H1 (cell line): Measurements from ENCODE around the gene RNF151. TPM values are rescaled to one million over a fixed set of nuclear protein-coding genes. Genes with fewer than 3 reads are reported as not detected.

Experiments used
- CTCF ChIA-PET: fragments of 300-600 bp; sonication (Branson Sonifier 250); formaldehyde crosslinking; loops from one replicate; lab custom pipeline; 2021; ENCODE audit not compliant: partially characterized antibody; lab: Charles Lee
- POLR2A ChIA-PET: fragments of 300-600 bp; sonication (Branson Sonifier 250); formaldehyde crosslinking; loops from one replicate; lab custom pipeline; 2021; ENCODE audit warnings: inconsistent platforms; ENCODE audit not compliant: partially characterized antibody; lab: Charles Lee
- DNase-seq, 2 experiments: peaks; one replicate each; pipeline versions ENCODE4 v3.0.0 to v3.0.0-alpha.2; 2010 to 2022; ENCODE audit warnings: low spot score in 2 of 2, low read depth in 1 of 2, mixed read lengths in 1 of 2
- FAIRE-seq: peaks from 2 replicates; lab custom pipeline; 2011; peaks lifted over from hg19 to GRCh38; lab: Jason Lieb, UNC
- H2AFZ ChIP-seq: 2 replicates; pipeline ENCODE4 v1.8.1; 2012; ENCODE audit warnings: low read length, inconsistent platforms
- H2AK5ac ChIP-seq: 2 replicates; pipeline ENCODE4 v1.6.1; 2013; ENCODE audit warnings: low read depth, low read length
- H2BK120ac ChIP-seq: replicated peaks from 2 replicates; pipeline ENCODE3; 2013; ENCODE audit warnings: low read depth, low read length, inconsistent platforms
- H2BK12ac ChIP-seq: 2 replicates; pipeline ENCODE4 v1.6.1; 2013; ENCODE audit warnings: low read depth, low read length
- H2BK15ac ChIP-seq: 2 replicates; pipeline ENCODE4 v1.6.1; 2013; ENCODE audit warnings: low read length
- H2BK20ac ChIP-seq: 2 replicates; pipeline ENCODE4 v1.6.1; 2013; ENCODE audit warnings: low read length
- H2BK5ac ChIP-seq: 2 replicates; pipeline ENCODE4 v1.6.1; 2013; ENCODE audit warnings: low read depth, low read length
- H3K14ac ChIP-seq: 2 replicates; pipeline ENCODE4 v1.6.1; 2013; ENCODE audit warnings: inconsistent platforms; ENCODE audit not compliant: insufficient read length
- H3K18ac ChIP-seq: 2 replicates; pipeline ENCODE4 v1.6.1; 2013; ENCODE audit warnings: low read length; ENCODE audit errors: extremely low read depth
- H3K23ac ChIP-seq: 2 replicates; pipeline ENCODE4 v1.6.1; 2013; ENCODE audit warnings: inconsistent platforms; ENCODE audit not compliant: insufficient read length
- H3K23me2 ChIP-seq: 2 replicates; pipeline ENCODE4 v1.6.1; 2013; ENCODE audit warnings: low read depth, low read length
- H3K27ac ChIP-seq: 2 replicates; pipeline ENCODE4 v1.6.1; 2011; ENCODE audit warnings: low read depth, low read length, inconsistent platforms
- H3K27me3 ChIP-seq, 4 experiments: replicated peaks in 1 of 4; 1 replicate in 1 of 4; 2 replicates in 3 of 4; pipeline versions ENCODE4 v1.6.1 to v1.8.1; 2011 to 2013; ENCODE audit warnings: low read length in 3 of 4, mild to moderate bottlenecking in 3 of 4, inconsistent platforms in 2 of 4, mixed read lengths in 2 of 4, moderate library complexity in 1 of 4; ENCODE audit not compliant: control insufficient read depth in 3 of 4, insufficient read depth in 3 of 4; ENCODE audit errors: extremely low read depth in 1 of 4
- H3K36me3 ChIP-seq, 4 experiments: 2 replicates each; pipeline versions ENCODE4 v1.6.1 to v1.8.1; 2011 to 2013; ENCODE audit warnings: mild to moderate bottlenecking in 4 of 4, low read length in 3 of 4, moderate library complexity in 2 of 4, control low read depth in 1 of 4, inconsistent platforms in 1 of 4; ENCODE audit not compliant: insufficient read depth in 4 of 4, control insufficient read depth in 2 of 4
- H3K4ac ChIP-seq: replicated peaks from 2 replicates; pipeline ENCODE3; 2013; ENCODE audit warnings: low read length, low read depth, mixed read lengths, inconsistent platforms; ENCODE audit not compliant: insufficient read length
- H3K4me1 ChIP-seq, 4 experiments: replicated peaks in 1 of 4; 1 replicate in 1 of 4; 2 replicates in 3 of 4; pipeline versions ENCODE4 v1.6.1 to v1.8.1; 2011 to 2013; ENCODE audit warnings: low read length in 3 of 4, inconsistent platforms in 2 of 4, mixed read lengths in 1 of 4; ENCODE audit not compliant: insufficient read depth in 4 of 4, control insufficient read depth in 3 of 4
- H3K4me2 ChIP-seq, 2 experiments: 2 replicates each; pipeline versions ENCODE4 v1.6.1 to v1.8.1; 2011 to 2013; ENCODE audit warnings: low read depth in 2 of 2, low read length in 2 of 2, control low read depth in 1 of 2, inconsistent platforms in 1 of 2, mild to moderate bottlenecking in 1 of 2; ENCODE audit not compliant: insufficient read depth in 1 of 2
- H3K4me3 ChIP-seq, 4 experiments: fragments of 200-600, 300-600 bp in 1 of 4; sonication (generic), shearing (Covaris generic), sonication (Bioruptor Twin) in 1 of 4; 2 replicates each; pipeline versions ENCODE4 v1.5.1 to v1.8.1; 2011 to 2016; ENCODE audit warnings: low read length in 4 of 4, low read depth in 3 of 4, control low read depth in 2 of 4, inconsistent platforms in 2 of 4, mild to moderate bottlenecking in 2 of 4, mixed read lengths in 1 of 4, moderate library complexity in 1 of 4; ENCODE audit not compliant: insufficient read depth in 2 of 4; ENCODE audit errors: extremely low read depth in 1 of 4
- H3K56ac ChIP-seq: replicated peaks from 2 replicates; pipeline ENCODE3; 2013; ENCODE audit warnings: low read depth, mild to moderate bottlenecking, mixed read lengths, low read length, inconsistent platforms; ENCODE audit not compliant: insufficient read length
- H3K79me1 ChIP-seq: 2 replicates; pipeline ENCODE4 v1.6.1; 2013; ENCODE audit warnings: low read depth, low read length, control low read depth
- H3K79me2 ChIP-seq, 2 experiments: 2 replicates each; pipeline versions ENCODE4 v1.6.1 to v1.8.1; 2012 to 2013; ENCODE audit warnings: low read length in 2 of 2, mild to moderate bottlenecking in 2 of 2, inconsistent platforms in 1 of 2; ENCODE audit not compliant: insufficient read depth in 2 of 2, control insufficient read depth in 1 of 2
- H3K9ac ChIP-seq, 4 experiments: replicated peaks in 1 of 4; 1 replicate in 1 of 4; 2 replicates in 3 of 4; pipeline versions ENCODE4 v1.6.1 to v1.8.1; 2011 to 2013; ENCODE audit warnings: low read depth in 3 of 4, low read length in 3 of 4, control low read depth in 2 of 4, mild to moderate bottlenecking in 2 of 4, moderate library complexity in 2 of 4, inconsistent platforms in 1 of 4; ENCODE audit errors: extremely low read depth in 1 of 4
- H3K9me3 ChIP-seq, 2 experiments: 2 replicates each; pipeline versions ENCODE4 v1.6.1 to v1.8.1; 2012 to 2013; ENCODE audit warnings: mild to moderate bottlenecking in 2 of 2, moderate library complexity in 2 of 2, control low read depth in 1 of 2, inconsistent platforms in 1 of 2, low read depth in 1 of 2, low read length in 1 of 2, mixed read lengths in 1 of 2; ENCODE audit not compliant: insufficient read depth in 2 of 2
- H4K20me1 ChIP-seq, 2 experiments: replicated peaks in 1 of 2; 2 replicates each; pipeline versions ENCODE3 to v1.8.1; 2011 to 2013; ENCODE audit warnings: inconsistent platforms in 2 of 2, low read length in 2 of 2, mild to moderate bottlenecking in 1 of 2; ENCODE audit not compliant: insufficient read depth in 2 of 2, control insufficient read depth in 1 of 2
- H4K5ac ChIP-seq: 2 replicates; pipeline ENCODE4 v1.6.1; 2013; ENCODE audit warnings: low read length, low read depth, mixed read lengths, inconsistent platforms; ENCODE audit not compliant: insufficient read length
- H4K8ac ChIP-seq: 2 replicates; pipeline ENCODE4 v1.8.0; 2013; ENCODE audit warnings: mild to moderate bottlenecking, moderate library complexity, low read length, inconsistent platforms; ENCODE audit not compliant: insufficient read depth; ENCODE audit errors: extremely low read depth
- H4K91ac ChIP-seq: replicated peaks from 2 replicates; pipeline ENCODE3; 2013; ENCODE audit warnings: low read length, mixed read lengths, inconsistent platforms; ENCODE audit not compliant: insufficient read length
- CBX8 ChIP-seq: fragments of 300-800, 300-1000 bp; sonication (generic); IDR thresholded peaks from 2 replicates; pipeline ENCODE4 v1.7.1; 2016; ENCODE audit warnings: low read depth, low read length, borderline replicate concordance
- CEBPB ChIP-seq: IDR thresholded peaks from 2 replicates; pipeline ENCODE4 v1.6.1; 2012; ENCODE audit warnings: low read depth, low read length
- CTBP2 ChIP-seq: IDR thresholded peaks from 2 replicates; pipeline ENCODE4 v1.7.0; 2011; ENCODE audit warnings: borderline replicate concordance, mild to moderate bottlenecking, moderate library complexity, mixed read lengths, low read length; ENCODE audit not compliant: insufficient read depth, insufficient read length
- EP300 ChIP-seq, 2 experiments: IDR thresholded peaks; 1 replicate in 1 of 2; 2 replicates in 1 of 2; pipeline ENCODE4 v1.6.1; 2011 to 2012; ENCODE audit warnings: low read depth in 2 of 2, low read length in 2 of 2, mild to moderate bottlenecking in 2 of 2, borderline replicate concordance in 1 of 2, inconsistent platforms in 1 of 2, moderate library complexity in 1 of 2
- KDM1A ChIP-seq: fragments of 200-600, 300-600 bp; sonication (generic); IDR thresholded peaks from 2 replicates; pipeline ENCODE4 v1.7.1; 2016; ENCODE audit warnings: mild to moderate bottlenecking, low read length, borderline replicate concordance
- MAFK ChIP-seq: IDR thresholded peaks from 2 replicates; pipeline ENCODE4 v1.6.1; 2012; ENCODE audit warnings: low read depth, mild to moderate bottlenecking, improper control_type of control experiment, low read length
- MAX ChIP-seq: IDR thresholded peaks from 2 replicates; pipeline ENCODE4 v1.6.1; 2012; ENCODE audit warnings: inconsistent platforms
- POLR2A ChIP-seq, 2 experiments: IDR thresholded peaks; 1 replicate in 1 of 2; 2 replicates in 1 of 2; pipeline ENCODE4 v1.6.1; 2011; ENCODE audit warnings: low read depth in 2 of 2, low read length in 2 of 2, mild to moderate bottlenecking in 2 of 2; ENCODE audit errors: control extremely low read depth in 1 of 2
- POLR2AphosphoS5 ChIP-seq: IDR thresholded peaks from 2 replicates; pipeline ENCODE4 v1.6.1; 2011; ENCODE audit warnings: low read depth, low read length
- RBBP5 ChIP-seq: IDR thresholded peaks from 2 replicates; pipeline ENCODE4 v1.7.1; 2012; ENCODE audit warnings: low read depth, mild to moderate bottlenecking, inconsistent platforms, low read length, moderate library complexity, borderline replicate concordance
- SRF ChIP-seq: IDR thresholded peaks from 2 replicates; pipeline ENCODE4 v1.6.1; 2011; ENCODE audit warnings: mild to moderate bottlenecking, low read depth, low read length, moderate library complexity
- TAF1 ChIP-seq: IDR thresholded peaks from 2 replicates; pipeline ENCODE4 v1.6.1; 2011; ENCODE audit warnings: mild to moderate bottlenecking, low read depth, low read length
- TAF7 ChIP-seq: optimal IDR thresholded peaks from 2 replicates; pipeline ENCODE3; 2011; ENCODE audit warnings: low read depth, mild to moderate bottlenecking, inconsistent platforms, low read length, moderate library complexity, borderline replicate concordance
- WGBS, 2 experiments: shearing (Covaris generic) in 1 of 2; methylation state at CpG; one replicate each; pipeline versions ENCODE4 v1.1.6 to v1.1.7; 2013 to 2015; ENCODE audit warnings: low lambda C conversion rate in 2 of 2, mixed read lengths in 2 of 2, inconsistent platforms in 1 of 2, low coverage in 1 of 2, missing lambda C conversion rate in 1 of 2; ENCODE audit not compliant: insufficient replicate concordance in 2 of 2, insufficient coverage in 1 of 2, insufficient read length in 1 of 2; ENCODE audit errors: extremely low coverage in 1 of 2, missing lambda C conversion rate in 1 of 2; 5-methylcytosine and 5-hydroxymethylcytosine counted together
- polyA plus RNA-seq, 7 experiments: library from polyadenylated mRNA; depleted of rRNA in 3 of 7; stranded (reverse) in 5 of 7; unstranded in 2 of 7; fragments of >200 nt in 5 of 7; fragments of 200-250 nt in 2 of 7; gene quantifications; 1 replicate in 5 of 7; 2 replicates in 1 of 7; 4 replicates in 1 of 7; pipeline versions ENCODE4 v1.2.1 to v1.2.3, GENCODE V29; 2011 to 2013; ENCODE audit warnings: missing spikeins in 2 of 7, mixed read lengths in 2 of 7
- total RNA-seq: library from RNA; stranded (reverse); fragmentation: NEBNext Ultra II Directional; extraction: Animal tissue kit (Norgen Biotek cat#: 25700); gene quantifications from 2 replicates; pipeline ENCODE4 v1.2.1, GENCODE V29; 2021

RNF151 gene
- total and polyA plus RNA-seq, 2 of the 8 experiments (the other 6 are each of a cell fraction or from before 2014, with no cell fraction given), result not detected

DNA sequence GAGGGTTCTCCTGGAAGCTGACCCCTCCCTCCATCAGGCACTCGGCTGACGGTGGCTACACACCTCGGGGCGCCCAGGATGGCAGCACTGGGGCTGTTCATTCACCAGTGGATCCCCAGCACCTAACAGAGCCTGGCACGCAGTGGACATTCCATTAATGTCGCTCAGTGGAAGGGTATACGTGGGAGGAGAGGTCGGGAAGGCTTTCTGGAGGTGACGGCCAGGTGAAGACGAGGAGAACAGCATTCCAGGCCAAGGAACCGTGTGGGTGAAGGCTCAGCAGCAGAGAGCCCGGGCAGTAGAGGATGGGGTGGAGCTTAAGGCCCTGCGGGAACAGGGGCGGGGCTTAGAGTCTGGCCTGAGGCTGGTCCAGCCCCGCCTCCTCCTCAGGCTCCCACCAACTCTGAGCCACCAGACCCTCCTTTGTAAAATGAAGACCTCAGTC, 45.9 kb upstream of the RNF151 start:
- Histone ChIP-seq H3K9ac (no peak overlapping the region), H3K4ac (no peak overlapping the region), H2BK20ac (0 out of 2 replicates have a peak overlapping the region, but pooled peaks have one; percentile 4), H3K27me3 (peaks cover 39 to 84% (median 68%) of the 10 kb centered on the region in 4 experiments), H3K4me2 (peak overlapping the region; percentile 56 to 57), H4K91ac (no peak overlapping the region), H3K23me2 (peaks cover 9% of the 10 kb centered on the region; the same call in 1 of the 2 replicates), H3K27ac (no peak overlapping the region), H3K18ac (no peak overlapping the region), H4K5ac (no peak overlapping the region), H4K20me1 (peaks cover 4 to 9% of the 10 kb centered on the region in 2 experiments), H3K23ac (no peak overlapping the region), H3K79me1 (no peaks in the 10 kb centered on the region), H3K4me1 (peaks cover 4 to 38% (median 23%) of the 10 kb centered on the region in 4 experiments), H2BK12ac (peak overlapping the region; percentile 30; the same call in 1 of the 2 replicates), H2BK15ac (peak overlapping the region; percentile 98; the same call in 1 of the 2 replicates), H2BK120ac (no peak overlapping the region), H3K9me3 (no peaks in the 10 kb centered on the region), H3K79me2 (no peaks in the 10 kb centered on the region), H2AK5ac (no peak overlapping the region), H2AFZ (no peak overlapping the region), H3K4me3 (peak overlapping the region in 1 of 4 experiments; percentile 20; a peak in 1 of 8 replicates), H2BK5ac (0 out of 2 replicates have a peak overlapping the region, but pooled peaks have one; percentile 26), H4K8ac (no peak overlapping the region), H3K36me3 (peaks cover 0 to 7% (median 0%) of the 10 kb centered on the region in 4 experiments; a peak in 1 of 8 replicates), H3K56ac (no peak overlapping the region), H3K14ac (no peak overlapping the region)
- ChIA-PET POLR2A (interaction anchor here (1.0 to 1.8 kb wide), 6 partner anchors 12 to 234 kb away, joined by 3 to 8 read pairs (median 3); partner anchors contain the start of gene RPS2), CTCF (interaction anchor here (0.7 to 2.2 kb wide), 7 partner anchors 8 to 97 kb away, joined by 3 to 9 read pairs (median 4); no protein-coding TSS in a partner anchor)
- peak in 1 of 2 experiments; percentile 78 for DNase-seq
- FAIRE-seq, result peak; percentile 82
- WGBS, 2 experiments, result 15% methylated on average over 15 of the region's 15 CpGs; no CpG with 5 or more reads in 1 of the 2 experiments
- TF ChIP-seq KDM1A, result peak; percentile 67; the same call in 1 of the 2 replicates
- TF ChIP-seq SRF, result no peak
- TF ChIP-seq CBX8, result no peak
- no peak for TF ChIP-seq MAX
- TF ChIP-seq EP300 (IDR thresholded peaks at IDR 0.05; ENCODE audit: borderline replicate concordance in 1 of 2, low read depth in 2 of 2, low read length in 2 of 2), result no peak
- no peak for TF ChIP-seq CTBP2
- no peak for TF ChIP-seq CEBPB
- no peak for TF ChIP-seq MAFK
- no peak for TF ChIP-seq RBBP5
- TF ChIP-seq POLR2A (IDR thresholded peaks at IDR 0.05; ENCODE audit: control extremely low read depth in 1 of 2, low read depth in 2 of 2, low read length in 2 of 2), result no peak
- no peak for TF ChIP-seq TAF1
- TF ChIP-seq POLR2AphosphoS5, result no peak
- TF ChIP-seq TAF7, result no peak
